ENCODE measurements around the gene MPDU1.

MPDU1 gene

GRCh38 chr17:7562208-7562605 lies 21.4 kb upstream of the MPDU1 start:
- Mint-ChIP-seq H3K9me3 (no peaks in the 10 kb centered on the region), H3K4me1 (peaks cover 60% of the 10 kb centered on the region), H3K27me3 (ENCODE audit: low read depth, poor library complexity) (peaks cover 15% of the 10 kb centered on the region), H3K27ac (peak overlapping the region; percentile 85), H3K4me3 (peak overlapping the region; percentile 98), H3K36me3 (ENCODE audit: low read depth) (peaks cover 34% of the 10 kb centered on the region)
- DNase-seq: no peak
- no peak for TF ChIP-seq CTCF (IDR thresholded peaks at IDR 0.05)

GRCh38 chr17:7563115-7563869 lies 20.4 kb upstream of the MPDU1 start:
- peaks cover 56% of the 10 kb centered on the region for H3K4me1 Mint-ChIP-seq
- H3K9me3 Mint-ChIP-seq: no peaks in the 10 kb centered on the region
- peaks cover 40% of the 10 kb centered on the region for H3K36me3 Mint-ChIP-seq (ENCODE audit: low read depth)
- DNase-seq: no peak
- H3K4me3 Mint-ChIP-seq: peak overlapping the region; percentile 98
- H3K27ac Mint-ChIP-seq: no peak overlapping the region
- peaks cover 11% of the 10 kb centered on the region for H3K27me3 Mint-ChIP-seq (ENCODE audit: low read depth, poor library complexity)
- TF ChIP-seq CTCF (IDR thresholded peaks at IDR 0.05): no peak

GRCh38 chr17:7569571-7569970 lies 14.1 kb upstream of the MPDU1 start:
- H3K27me3 Mint-ChIP-seq (ENCODE audit: low read depth, poor library complexity): no peaks in the 10 kb centered on the region
- no peak for TF ChIP-seq CTCF (IDR thresholded peaks at IDR 0.05)
- H3K36me3 Mint-ChIP-seq (ENCODE audit: low read depth): peaks cover 70% of the 10 kb centered on the region
- no peak for DNase-seq
- no peak overlapping the region for H3K27ac Mint-ChIP-seq
- no peaks in the 10 kb centered on the region for H3K9me3 Mint-ChIP-seq
- H3K4me1 Mint-ChIP-seq: peaks cover 31% of the 10 kb centered on the region
- H3K4me3 Mint-ChIP-seq: no peak overlapping the region

GRCh38 chr17:7570351-7570750 lies 13.3 kb upstream of the MPDU1 start:
- peak overlapping the region; percentile 78 for H3K27ac Mint-ChIP-seq
- H3K9me3 Mint-ChIP-seq: no peaks in the 10 kb centered on the region
- TF ChIP-seq CTCF (IDR thresholded peaks at IDR 0.05): no peak
- no peak overlapping the region for H3K4me3 Mint-ChIP-seq
- H3K27me3 Mint-ChIP-seq (ENCODE audit: low read depth, poor library complexity): no peaks in the 10 kb centered on the region
- DNase-seq: no peak
- H3K36me3 Mint-ChIP-seq (ENCODE audit: low read depth): peaks cover 70% of the 10 kb centered on the region
- H3K4me1 Mint-ChIP-seq: peaks cover 39% of the 10 kb centered on the region

- peaks cover 58% of the 10 kb centered on the region for H3K4me1 Mint-ChIP-seq
- DNase-seq: no peak
- peak overlapping the region; percentile 97 for H3K4me3 Mint-ChIP-seq
- peaks cover 74% of the 10 kb centered on the region for H3K36me3 Mint-ChIP-seq (ENCODE audit: low read depth)
- no peak for TF ChIP-seq CTCF (IDR thresholded peaks at IDR 0.05)
- H3K27ac Mint-ChIP-seq: peak overlapping the region; percentile 99
- H3K27me3 Mint-ChIP-seq (ENCODE audit: low read depth, poor library complexity): no peaks in the 10 kb centered on the region
- H3K9me3 Mint-ChIP-seq: no peaks in the 10 kb centered on the region
These were observed 11.4 kb upstream of the MPDU1 start for GRCh38 chr17:7572338-7572587.

- H3K27ac Mint-ChIP-seq: peak overlapping the region; percentile 99
- H3K4me1 Mint-ChIP-seq: peaks cover 57% of the 10 kb centered on the region
- peak overlapping the region; percentile 97 for H3K4me3 Mint-ChIP-seq
- H3K36me3 Mint-ChIP-seq (ENCODE audit: low read depth): peaks cover 74% of the 10 kb centered on the region
- H3K27me3 Mint-ChIP-seq (ENCODE audit: low read depth, poor library complexity): no peaks in the 10 kb centered on the region
- no peak for TF ChIP-seq CTCF (IDR thresholded peaks at IDR 0.05)
- peak; percentile 99 for DNase-seq
- no peaks in the 10 kb centered on the region for H3K9me3 Mint-ChIP-seq
These were observed 10.9 kb upstream of the MPDU1 start for GRCh38 chr17:7572588-7573323.
